ENCODE data around the gene TMC6. TPM values are rescaled to one million over a fixed set of nuclear protein-coding genes. Genes with fewer than 3 reads are reported as not detected.

TMC6 gene
- total and polyA plus RNA-seq, 2 of the 13 experiments (the other 11 are each of a cell fraction or from before 2014, with no cell fraction given), result 48.4 to 99.1 TPM

DNA sequence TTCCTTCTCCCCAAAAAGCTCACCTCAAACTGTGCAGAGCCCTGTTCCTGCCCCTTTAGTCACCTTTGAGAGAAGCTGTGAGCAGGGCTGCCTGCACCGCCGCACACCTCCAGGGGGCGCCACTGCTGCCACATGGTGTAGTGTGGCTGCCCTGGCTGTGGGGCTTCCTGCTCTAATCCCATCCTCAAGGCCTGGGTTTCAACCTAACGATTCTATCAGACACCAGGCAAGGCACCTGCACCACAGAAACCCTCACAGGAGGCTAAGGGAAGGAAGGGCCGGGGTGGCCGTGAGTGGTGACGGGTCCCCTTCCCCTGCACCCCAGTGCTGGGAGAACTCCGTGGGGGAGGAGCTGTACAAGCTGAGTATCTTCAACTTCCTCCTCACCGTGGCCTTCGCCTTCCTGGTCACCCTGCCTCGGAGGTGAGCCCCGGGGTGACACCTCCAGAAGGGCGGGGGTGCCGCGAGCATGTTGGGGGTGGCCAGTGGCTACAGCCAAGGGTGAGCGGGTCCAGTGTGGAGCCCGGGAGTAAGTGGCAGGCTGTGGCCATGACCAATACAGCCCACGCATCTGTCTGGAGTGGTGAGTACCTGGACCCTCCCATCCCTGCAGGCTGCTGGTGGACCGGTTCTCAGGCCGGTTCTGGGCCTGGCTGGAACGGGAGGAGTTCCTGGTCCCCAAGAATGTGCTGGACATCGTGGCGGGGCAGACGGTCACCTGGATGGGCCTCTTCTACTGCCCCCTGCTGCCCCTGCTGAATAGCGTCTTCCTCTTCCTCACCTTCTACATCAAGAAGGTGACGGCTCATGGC is 9.0 kb upstream of the TMC6 start (continued):
- TF ChIP-seq ZNF784 (CRISPR knock-in tag; IDR thresholded peaks at IDR 0.05; ENCODE audit: borderline replicate concordance) (0 out of 2 replicates have a peak, but pooled peaks have one; percentile 3), ZNF773 (CRISPR knock-in tag; IDR thresholded peaks at IDR 0.05; ENCODE audit: borderline replicate concordance) (no peak), ZBTB7A (CRISPR knock-in tag; IDR thresholded peaks at IDR 0.05) (no peak), NR2F1 (CRISPR knock-in tag; IDR thresholded peaks at IDR 0.05) (no peak), ELF3 (CRISPR knock-in tag; IDR thresholded peaks at IDR 0.05) (peak; percentile 38), ZNF547 (CRISPR knock-in tag; IDR thresholded peaks at IDR 0.05) (no peak), MTA1 (CRISPR knock-in tag; IDR thresholded peaks at IDR 0.05; ENCODE audit: borderline replicate concordance) (peak; percentile 16; the same call in 1 of the 2 replicates), ZNF318 (CRISPR knock-in tag; IDR thresholded peaks at IDR 0.05) (peak; percentile 18; the same call in 1 of the 2 replicates), YEATS2 (CRISPR knock-in tag; IDR thresholded peaks at IDR 0.05; ENCODE audit: borderline replicate concordance) (no peak), PRPF4 (IDR thresholded peaks at IDR 0.05; ENCODE audit: low read depth, low read length, poor library complexity, severe bottlenecking) (no peak), NAIF1 (CRISPR knock-in tag; IDR thresholded peaks at IDR 0.05; ENCODE audit: borderline replicate concordance) (no peak), ZNF770 (CRISPR knock-in tag; IDR thresholded peaks at IDR 0.05) (peak; percentile 28; the same call in 1 of the 2 replicates)
- TF ChIP-seq, protein P1, sequence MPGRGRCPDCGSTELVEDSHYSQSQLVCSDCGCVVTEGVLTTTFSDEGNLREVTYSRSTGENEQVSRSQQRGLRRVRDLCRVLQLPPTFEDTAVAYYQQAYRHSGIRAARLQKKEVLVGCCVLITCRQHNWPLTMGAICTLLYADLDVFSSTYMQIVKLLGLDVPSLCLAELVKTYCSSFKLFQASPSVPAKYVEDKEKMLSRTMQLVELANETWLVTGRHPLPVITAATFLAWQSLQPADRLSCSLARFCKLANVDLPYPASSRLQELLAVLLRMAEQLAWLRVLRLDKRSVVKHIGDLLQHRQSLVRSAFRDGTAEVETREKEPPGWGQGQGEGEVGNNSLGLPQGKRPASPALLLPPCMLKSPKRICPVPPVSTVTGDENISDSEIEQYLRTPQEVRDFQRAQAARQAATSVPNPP (CRISPR knock-in tag; IDR thresholded peaks at IDR 0.05), result no peak

Data from HepG2 (cell line).